Naive thymus-derived CD8-positive, alpha-beta T cell (primary cell): ENCODE measurements around the gene JAKMIP1. TPM values are rescaled to one million over a fixed set of nuclear protein-coding genes. Genes with fewer than 3 reads are reported as not detected.
A peak's percentile ranks its signal among the peaks of the same experiment; 100 is the strongest.

Experiments used
- ATAC-seq, 2 donors: fragments of 150-1000 bp; cut with Tn5 transposase in 1 of 2; sonication (Bioruptor Pico), chemical (Tn5 transposase) in 1 of 2; 1 replicate in 1 of 2; 2 replicates in 1 of 2; pipeline ENCODE4 v1.10.0; 2021; ENCODE audit warnings: mild to moderate bottlenecking in 2 of 2, moderate library complexity in 2 of 2
- POLR2A ChIA-PET: fragments of 350-600 bp; sonication (Branson Sonifier 250); formaldehyde crosslinking; loops from one replicate; lab custom pipeline; 2021; ENCODE audit warnings: antibody characterized with exemption; lab: Charles Lee
- DNase-seq, 10 donors: peaks; one replicate each; pipeline versions ENCODE4 v3.0.0 to v3.0.0-alpha.2; 2020 to 2022
- H3K27ac Mint-ChIP-seq, 10 donors: one replicate each; pipeline ENCODE4 v1.8.0; 2020 to 2022; ENCODE audit warnings: mild to moderate bottlenecking in 10 of 10, mixed read lengths in 10 of 10, moderate library complexity in 4 of 10, inconsistent platforms in 1 of 10
- H3K27me3 Mint-ChIP-seq, 5 donors: one replicate each; pipeline ENCODE4 v1.8.0; 2021 to 2022; ENCODE audit warnings: mixed read lengths in 5 of 5
- H3K36me3 Mint-ChIP-seq, 3 donors: one replicate each; pipeline ENCODE4 v1.8.0; 2020 to 2022; ENCODE audit warnings: mixed read lengths in 3 of 3, mild to moderate bottlenecking in 2 of 3, inconsistent platforms in 1 of 3
- H3K4me1 Mint-ChIP-seq, 4 donors: one replicate each; pipeline ENCODE4 v1.8.0; 2021 to 2022; ENCODE audit warnings: mixed read lengths in 4 of 4
- H3K4me3 Mint-ChIP-seq, 10 donors: one replicate each; pipeline ENCODE4 v1.8.0; 2020 to 2022; ENCODE audit warnings: mild to moderate bottlenecking in 10 of 10, mixed read lengths in 10 of 10, moderate library complexity in 6 of 10, inconsistent platforms in 1 of 10
- H3K9me3 Mint-ChIP-seq, 9 donors: one replicate each; pipeline ENCODE4 v1.8.0; 2020 to 2022; ENCODE audit warnings: mixed read lengths in 9 of 9, mild to moderate bottlenecking in 3 of 9, inconsistent platforms in 1 of 9, moderate library complexity in 1 of 9
- polyA plus RNA-seq, 3 donors: library from polyadenylated mRNA; unstranded; fragments of 300-500 nt; fragmentation: Illumina TruSeq; gene quantifications; one replicate each; pipeline ENCODE4 v1.2.3, GENCODE V29; 2021
- total RNA-seq, 8 experiments: library from RNA in 2 of 8; stranded (reverse) in 2 of 8; gene quantifications; one replicate each; pipeline ENCODE4 v1.2.3 and lab custom pipeline; 2021 to 2026

Gene JAKMIP1
- total and polyA plus RNA-seq, 5 experiments from 2014 or later, result 0.15 to 9.6 (median 0.53) TPM; not detected in 1

- Mint-ChIP-seq H3K4me1 (peaks cover 0 to 4% (median 0%) of the 10 kb centered on the region in 4 donors), H3K4me3 (no peak overlapping the region), H3K27me3 (peaks cover 4 to 21% (median 12%) of the 10 kb centered on the region in 5 donors), H3K27ac (no peak overlapping the region), H3K9me3 (no peaks in the 10 kb centered on the region), H3K36me3 (no peaks in the 10 kb centered on the region)
- POLR2A ChIA-PET, result no interaction called here
- DNase-seq, result no peak
- no peak for ATAC-seq
Measured at GRCh38 chr4:6048537-6048936, 151.8 kb downstream of the JAKMIP1 start.

- DNase-seq (no peak), ATAC-seq (no peak)
- H3K4me1 Mint-ChIP-seq, result peaks cover 0 to 4% (median 0%) of the 10 kb centered on the region in 4 donors
- H3K9me3 Mint-ChIP-seq, result no peaks in the 10 kb centered on the region
- POLR2A ChIA-PET, result no interaction called here
- no peak overlapping the region for H3K27ac Mint-ChIP-seq
- peaks cover 4 to 31% (median 19%) of the 10 kb centered on the region in 5 donors for H3K27me3 Mint-ChIP-seq
- H3K36me3 Mint-ChIP-seq, result no peaks in the 10 kb centered on the region
- H3K4me3 Mint-ChIP-seq, result no peak overlapping the region
Measured at GRCh38 chr4:6047130-6047673, 153.1 kb downstream of the JAKMIP1 start.

GRCh38 chr4:6046526-6047129, 153.7 kb downstream of the JAKMIP1 start:
- no peaks in the 10 kb centered on the region for H3K36me3 Mint-ChIP-seq
- H3K4me1 Mint-ChIP-seq, result peaks cover 0 to 4% (median 0%) of the 10 kb centered on the region in 4 donors
- no peak for ATAC-seq
- H3K27me3 Mint-ChIP-seq, result peaks cover 5 to 37% (median 23%) of the 10 kb centered on the region in 5 donors
- no peak overlapping the region for H3K4me3 Mint-ChIP-seq
- H3K27ac Mint-ChIP-seq, result peak overlapping the region in 1 of 10 donors; percentile 44
- POLR2A ChIA-PET, result no interaction called here
- no peaks in the 10 kb centered on the region for H3K9me3 Mint-ChIP-seq
- DNase-seq, result no peak

- Mint-ChIP-seq H3K27ac (no peak overlapping the region), H3K4me3 (no peak overlapping the region), H3K27me3 (peaks cover 8 to 46% (median 25%) of the 10 kb centered on the region in 5 donors), H3K36me3 (no peaks in the 10 kb centered on the region), H3K9me3 (no peaks in the 10 kb centered on the region), H3K4me1 (peaks cover 0 to 4% (median 0%) of the 10 kb centered on the region in 4 donors)
- DNase-seq (no peak), ATAC-seq (no peak)
- POLR2A ChIA-PET, result no interaction called here
Measured at GRCh38 chr4:6044805-6045204, 155.5 kb downstream of the JAKMIP1 start.

GRCh38 chr4:6044276-6044675, 156.1 kb downstream of the JAKMIP1 start:
- POLR2A ChIA-PET, result no interaction called here
- no peaks in the 10 kb centered on the region for H3K36me3 Mint-ChIP-seq
- ATAC-seq, result no peak
- peaks cover 0 to 4% (median 0%) of the 10 kb centered on the region in 4 donors for H3K4me1 Mint-ChIP-seq
- peaks cover 4 to 46% (median 25%) of the 10 kb centered on the region in 5 donors for H3K27me3 Mint-ChIP-seq
- no peak overlapping the region for H3K4me3 Mint-ChIP-seq
- H3K27ac Mint-ChIP-seq, result no peak overlapping the region
- no peak for DNase-seq
- no peaks in the 10 kb centered on the region for H3K9me3 Mint-ChIP-seq

- Mint-ChIP-seq H3K9me3 (no peaks in the 10 kb centered on the region), H3K4me1 (peaks cover 0 to 4% (median 0%) of the 10 kb centered on the region in 4 donors), H3K36me3 (no peaks in the 10 kb centered on the region), H3K27ac (no peak overlapping the region), H3K27me3 (peaks cover 4 to 46% (median 25%) of the 10 kb centered on the region in 5 donors), H3K4me3 (no peak overlapping the region)
- POLR2A ChIA-PET, result no interaction called here
- ATAC-seq, result no peak
- no peak for DNase-seq
Measured at GRCh38 chr4:6043843-6044242, 156.5 kb downstream of the JAKMIP1 start.

- Mint-ChIP-seq H3K4me3 (no peak overlapping the region), H3K36me3 (no peaks in the 10 kb centered on the region), H3K27ac (no peak overlapping the region), H3K4me1 (no peaks in the 10 kb centered on the region), H3K27me3 (peaks cover 4 to 46% (median 25%) of the 10 kb centered on the region in 5 donors), H3K9me3 (no peaks in the 10 kb centered on the region)
- DNase-seq (no peak), ATAC-seq (no peak)
- POLR2A ChIA-PET, result no interaction called here
Measured at GRCh38 chr4:6043188-6043587, 157.2 kb downstream of the JAKMIP1 start.

GRCh38 chr4:6042293-6043063, 157.9 kb downstream of the JAKMIP1 start:
- DNase-seq (no peak), ATAC-seq (no peak)
- POLR2A ChIA-PET, result no interaction called here
- H3K9me3 Mint-ChIP-seq, result no peaks in the 10 kb centered on the region
- no peak overlapping the region for H3K4me3 Mint-ChIP-seq
- H3K4me1 Mint-ChIP-seq, result no peaks in the 10 kb centered on the region
- peaks cover 4 to 46% (median 25%) of the 10 kb centered on the region in 5 donors for H3K27me3 Mint-ChIP-seq
- H3K27ac Mint-ChIP-seq, result no peak overlapping the region
- H3K36me3 Mint-ChIP-seq, result no peaks in the 10 kb centered on the region

GRCh38 chr4:6041800-6042199, 158.5 kb downstream of the JAKMIP1 start:
- DNase-seq (no peak), ATAC-seq (no peak)
- POLR2A ChIA-PET, result no interaction called here
- H3K27me3 Mint-ChIP-seq, result peaks cover 4 to 46% (median 25%) of the 10 kb centered on the region in 5 donors
- H3K4me3 Mint-ChIP-seq, result no peak overlapping the region
- H3K27ac Mint-ChIP-seq, result no peak overlapping the region
- no peaks in the 10 kb centered on the region for H3K36me3 Mint-ChIP-seq
- H3K9me3 Mint-ChIP-seq, result no peaks in the 10 kb centered on the region
- no peaks in the 10 kb centered on the region for H3K4me1 Mint-ChIP-seq

GRCh38 chr4:6038711-6039110, 161.6 kb downstream of the JAKMIP1 start:
- Mint-ChIP-seq H3K27me3 (peaks cover 0 to 27% (median 12%) of the 10 kb centered on the region in 5 donors), H3K36me3 (no peaks in the 10 kb centered on the region), H3K9me3 (no peaks in the 10 kb centered on the region), H3K4me1 (no peaks in the 10 kb centered on the region), H3K27ac (no peak overlapping the region), H3K4me3 (no peak overlapping the region)
- POLR2A ChIA-PET, result no interaction called here
- DNase-seq, result no peak
- no peak for ATAC-seq

GRCh38 chr4:6035786-6036185, 164.6 kb downstream of the JAKMIP1 start:
- Mint-ChIP-seq H3K4me3 (no peak overlapping the region), H3K4me1 (no peaks in the 10 kb centered on the region), H3K27me3 (peaks cover 0 to 10% (median 0%) of the 10 kb centered on the region in 5 donors), H3K36me3 (no peaks in the 10 kb centered on the region), H3K27ac (no peak overlapping the region), H3K9me3 (no peaks in the 10 kb centered on the region)
- DNase-seq (no peak), ATAC-seq (no peak)
- POLR2A ChIA-PET, result no interaction called here

GRCh38 chr4:6033381-6033780, 167.0 kb downstream of the JAKMIP1 start:
- Mint-ChIP-seq H3K27ac (no peak overlapping the region), H3K9me3 (no peaks in the 10 kb centered on the region), H3K36me3 (no peaks in the 10 kb centered on the region), H3K4me1 (no peaks in the 10 kb centered on the region), H3K27me3 (peaks cover 0 to 9% (median 0%) of the 10 kb centered on the region in 5 donors), H3K4me3 (no peak overlapping the region)
- no peak for DNase-seq
- POLR2A ChIA-PET, result no interaction called here
- ATAC-seq, result no peak
